Left lung (tissue), 10 donors: Measurements from ENCODE around the gene PLPP3. TPM values are rescaled to one million over a fixed set of nuclear protein-coding genes. Genes with fewer than 3 reads are reported as not detected.

Source experiments
- ATAC-seq: fragments of 200-7000 bp; cut with Tn5 transposase; one replicate; pipeline ENCODE4 v1.9.1; 2020; ENCODE audit warnings: moderate library complexity
- DNase-seq, 4 donors: peaks; one replicate each; pipeline ENCODE4 v3.0.0-alpha.2; 2013 to 2020
- H3K27ac ChIP-seq, 2 donors: fragments of 200-600 bp; sonication (generic) in 1 of 2; one replicate each; pipeline versions ENCODE4 v1.5.0 to v1.8.0; 2020 to 2021
- H3K27me3 ChIP-seq, 2 donors: fragments of 200-600 bp; sonication (generic) in 1 of 2; one replicate each; pipeline versions ENCODE4 v1.5.0 to v1.8.0; 2020 to 2021
- H3K36me3 ChIP-seq, 2 donors: fragments of 200-600 bp; sonication (generic) in 1 of 2; one replicate each; pipeline versions ENCODE4 v1.5.0 to v1.8.0; 2020 to 2021
- H3K4me1 ChIP-seq, 2 donors: fragments of 200-600 bp; one replicate each; pipeline ENCODE4 v1.8.0; 2021
- H3K4me3 ChIP-seq, 2 donors: fragments of 200-600 bp; sonication (generic) in 1 of 2; one replicate each; pipeline versions ENCODE4 v1.5.0 to v1.8.0; 2020 to 2021; ENCODE audit warnings: mild to moderate bottlenecking in 1 of 2
- H3K9me3 ChIP-seq, 2 donors: fragments of 200-600 bp; sonication (generic) in 1 of 2; one replicate each; pipeline versions ENCODE4 v1.5.0 to v1.8.0; 2020 to 2021
- CTCF ChIP-seq, 2 donors: fragments of 200-600 bp; sonication (generic) in 1 of 2; IDR thresholded peaks; one replicate each; pipeline versions ENCODE4 v1.5.0 to v1.8.0; 2021; ENCODE audit warnings: antibody characterized with exemption in 2 of 2
- intact Hi-C, 2 donors: fragments of 100-400 bp; cut with DNase I; formaldehyde crosslinking; loops; one replicate each; pipeline versions ENCODE4 v1.11.2 to v1.14.2; 2022
- polyA plus RNA-seq, 6 donors: library from polyadenylated mRNA; unstranded; fragments of 120-200 nt; gene quantifications; one replicate each; pipeline ENCODE4 v1.2.1, GENCODE V29; 2013; ENCODE audit not compliant: insufficient read length in 6 of 6
- total RNA-seq, 2 donors: library from RNA; stranded (reverse); fragmentation: NEBNext Ultra II Directional; extraction: Animal tissue kit (Norgen Biotek cat#: 25700); gene quantifications; one replicate each; pipeline ENCODE4 v1.2.1, GENCODE V29; 2021
- donor health status: DM: no; HTN: yes; CAD: no.
- donor health status: DM: no; HTN: no; CAD: no.

Gene PLPP3
- total and polyA plus RNA-seq, 8 donors: 44.5 to 145 (median 115) TPM

DNA sequence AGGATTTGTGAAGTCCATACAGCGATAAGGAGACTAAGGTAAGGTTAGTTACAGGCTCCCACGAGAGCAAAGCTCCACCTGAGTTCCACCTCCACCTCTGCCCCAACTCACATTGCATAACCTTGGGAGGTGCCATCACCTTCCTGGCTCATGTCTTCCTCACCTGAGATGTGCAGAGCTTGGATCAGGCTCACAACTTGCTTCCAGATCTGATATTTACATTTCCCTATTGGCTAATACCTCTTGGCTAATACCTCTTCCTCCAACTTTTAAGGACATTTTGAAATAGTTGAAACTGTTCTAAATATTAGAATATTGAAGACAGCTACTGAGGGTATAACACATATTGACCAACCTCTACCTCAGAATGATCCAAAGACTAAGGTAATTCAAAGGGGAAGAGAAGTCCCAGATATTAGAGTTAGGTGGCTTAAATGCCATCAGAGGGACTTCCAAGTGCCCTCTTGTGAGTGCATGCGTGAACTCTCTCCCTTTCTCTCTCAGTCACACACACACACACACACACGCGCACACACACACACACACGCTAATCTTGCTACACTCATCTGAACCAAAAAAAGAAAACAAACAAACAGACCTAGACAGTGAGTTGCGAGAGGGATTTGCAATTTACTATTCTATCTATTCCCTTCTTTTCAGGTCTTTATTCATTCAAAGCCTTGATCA is 134.3 kb downstream of the PLPP3 start:
- intact Hi-C loops: no loop called here
- Histone ChIP-seq H3K27ac (no peak overlapping the region), H3K4me1 (peaks cover 4 to 44% of the 10 kb centered on the region in 2 donors), H3K27me3 (no peaks in the 10 kb centered on the region), H3K36me3 (no peaks in the 10 kb centered on the region), H3K4me3 (no peak overlapping the region), H3K9me3 (no peaks in the 10 kb centered on the region)
- DNase-seq (no peak), ATAC-seq (no peak)
- no peak for TF ChIP-seq CTCF (IDR thresholded peaks at IDR 0.05)

Other genes starting within 250 kb of the PLPP3 start
- gene PRKAA2, start 65.8 kb upstream of the PLPP3 start, total RNA-seq: 1 to 10 TPM; 1.4 to 1.5 TPM
- 1 to 10 TPM; 3.7 to 5.1 (median 4.1) TPM for gene PRKAA2, start 65.8 kb upstream of the PLPP3 start, polyA plus RNA-seq
- gene FYB2, start 239.8 kb upstream of the PLPP3 start, total RNA-seq: 1 to 10 TPM in 1 of 2 donors, under 1 TPM in 1; 0.87 to 1.2 TPM
- under 1 TPM; 0.21 to 0.91 (median 0.42) TPM for gene FYB2, start 239.8 kb upstream of the PLPP3 start, polyA plus RNA-seq